LHCN-M2 (cell line): Measurements from ENCODE around the gene SULT1A1. TPM values are rescaled to one million over a fixed set of nuclear protein-coding genes. Genes with fewer than 3 reads are reported as not detected.
"Not testable (repeated sequence)": the region's sequence is repeated elsewhere in the genome, so short reads cannot be mapped to it uniquely, and the experiment has no call there.

Experiments used
- DNase-seq: peaks from one replicate; pipeline ENCODE4 v3.0.0-alpha.2; 2012; ENCODE audit warnings: low read depth
- total RNA-seq: library from RNA; depleted of rRNA; stranded (reverse); fragments of >200 nt; gene quantifications from 2 replicates; pipeline ENCODE4 v1.2.3, GENCODE V29; 2014

The SULT1A1 gene
- total RNA-seq, 1 experiment from 2014 or later, result 3.3 TPM

DNA sequence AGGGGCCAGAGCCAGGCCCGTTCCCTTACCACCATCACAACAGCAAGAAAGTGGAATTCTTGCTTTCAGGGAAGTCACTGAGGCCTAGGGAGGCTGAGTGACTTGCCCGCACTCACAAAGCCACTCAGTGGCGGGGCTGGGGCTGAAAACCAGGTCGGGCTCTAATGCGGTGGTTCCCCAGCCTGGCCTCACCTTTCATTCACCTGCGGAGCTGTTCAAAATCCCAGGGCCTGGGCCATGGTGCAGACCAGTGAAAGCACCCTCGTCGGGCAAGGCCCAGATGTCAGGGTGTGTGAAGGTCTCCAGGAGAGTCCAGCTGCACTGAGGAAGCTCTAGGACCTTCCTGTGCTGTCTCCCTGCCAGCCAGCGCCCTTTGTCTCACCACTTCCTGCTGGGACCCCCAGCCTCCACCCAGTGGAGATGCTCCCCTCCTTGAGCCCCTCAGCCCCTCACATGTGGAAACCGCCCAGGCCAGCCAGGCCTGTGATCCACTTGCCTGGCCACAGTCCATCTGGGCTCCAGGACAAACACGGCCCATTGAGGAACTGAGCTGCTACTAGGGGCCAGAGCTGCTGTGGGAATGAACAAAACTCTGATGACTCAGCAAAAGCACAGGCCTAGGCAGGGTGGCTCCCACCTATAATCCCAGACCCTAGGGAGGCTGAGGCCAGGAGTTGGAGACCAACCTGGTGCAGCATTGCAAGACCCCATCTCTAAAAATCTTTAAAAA is 812 bp downstream of the SULT1A1 start:
- DNase-seq, result not testable (repeated sequence)

DNA sequence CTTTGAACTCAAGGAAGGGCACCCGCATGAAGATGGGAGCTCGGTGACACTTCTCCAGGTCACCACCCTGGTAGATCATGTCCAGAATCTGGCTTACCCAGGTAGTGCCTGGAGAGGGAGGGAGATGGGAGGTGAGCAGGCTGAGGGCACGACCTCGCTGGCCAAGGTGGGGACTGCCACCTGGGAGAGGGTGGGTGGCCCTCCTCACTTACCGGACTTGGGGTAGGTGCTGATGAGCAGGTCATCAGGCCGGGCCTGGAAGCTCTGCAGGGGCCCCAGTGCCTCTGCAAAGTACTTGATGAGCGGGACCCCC is 1.4 kb downstream of the SULT1A1 start:
- not testable (repeated sequence) for DNase-seq

DNA sequence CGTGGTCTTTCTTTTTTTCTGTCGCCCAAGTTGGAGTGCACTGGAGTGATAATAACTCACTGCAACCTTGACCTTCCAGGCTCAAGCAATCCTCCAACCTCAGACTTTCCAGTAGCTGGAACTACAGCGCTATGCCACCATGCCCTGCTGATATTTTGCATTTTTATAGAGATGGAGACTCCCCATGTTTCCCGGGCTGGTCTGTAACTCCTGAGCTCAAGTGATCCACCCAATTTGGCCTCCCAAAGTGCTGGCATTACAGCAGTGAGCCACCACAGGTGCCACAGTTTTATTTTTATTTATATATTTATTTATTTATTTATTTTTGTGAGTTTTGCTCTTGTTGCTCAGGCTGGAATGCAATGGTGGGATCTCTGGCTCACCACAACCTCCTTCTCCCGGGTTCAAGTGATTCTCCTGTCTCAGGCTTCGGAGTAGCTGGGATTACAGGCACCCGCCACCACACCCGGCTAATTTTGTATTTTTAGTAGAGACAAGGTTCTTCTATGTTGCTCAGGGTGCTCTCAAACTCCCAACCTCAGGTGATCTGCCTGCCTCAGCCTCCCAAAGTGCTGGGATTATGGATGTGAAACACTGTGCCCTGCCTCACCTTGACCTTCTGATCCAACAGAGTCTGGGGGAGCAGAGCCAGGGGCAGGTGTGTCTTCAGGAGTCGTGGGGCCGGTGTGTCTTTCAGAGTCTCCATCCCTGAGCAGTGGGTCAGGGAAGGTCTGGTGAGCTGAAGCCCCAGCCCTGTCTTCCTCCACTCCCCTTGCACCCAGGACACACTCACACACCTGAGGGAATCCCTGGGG is 2.0 kb downstream of the SULT1A1 start:
- DNase-seq, result not testable (repeated sequence)

DNA sequence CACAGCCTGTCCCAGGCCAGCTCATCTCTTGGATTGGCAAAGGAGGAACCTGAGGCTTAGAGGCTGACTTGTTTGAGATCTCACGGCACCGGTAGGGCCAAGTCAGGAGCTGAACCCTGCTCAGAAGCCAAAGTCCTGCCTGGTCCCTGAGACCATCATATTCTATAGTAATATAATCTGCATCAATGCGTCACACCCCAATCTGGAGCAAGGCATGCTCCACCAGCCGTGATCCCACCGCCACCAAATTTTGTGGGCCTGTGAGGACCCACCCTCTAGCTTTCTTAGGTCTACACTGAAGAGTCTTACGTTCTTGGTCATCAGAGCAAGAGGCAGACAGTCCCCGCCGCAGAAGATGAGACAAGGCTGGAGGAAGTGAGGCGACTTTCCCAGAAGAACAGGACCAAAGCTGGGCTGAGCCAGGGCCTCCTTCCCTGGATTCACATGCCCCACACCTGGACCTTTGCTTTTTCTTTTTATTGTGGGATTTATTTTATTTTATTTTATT is 2.7 kb downstream of the SULT1A1 start:
- no peak for DNase-seq

DNA sequence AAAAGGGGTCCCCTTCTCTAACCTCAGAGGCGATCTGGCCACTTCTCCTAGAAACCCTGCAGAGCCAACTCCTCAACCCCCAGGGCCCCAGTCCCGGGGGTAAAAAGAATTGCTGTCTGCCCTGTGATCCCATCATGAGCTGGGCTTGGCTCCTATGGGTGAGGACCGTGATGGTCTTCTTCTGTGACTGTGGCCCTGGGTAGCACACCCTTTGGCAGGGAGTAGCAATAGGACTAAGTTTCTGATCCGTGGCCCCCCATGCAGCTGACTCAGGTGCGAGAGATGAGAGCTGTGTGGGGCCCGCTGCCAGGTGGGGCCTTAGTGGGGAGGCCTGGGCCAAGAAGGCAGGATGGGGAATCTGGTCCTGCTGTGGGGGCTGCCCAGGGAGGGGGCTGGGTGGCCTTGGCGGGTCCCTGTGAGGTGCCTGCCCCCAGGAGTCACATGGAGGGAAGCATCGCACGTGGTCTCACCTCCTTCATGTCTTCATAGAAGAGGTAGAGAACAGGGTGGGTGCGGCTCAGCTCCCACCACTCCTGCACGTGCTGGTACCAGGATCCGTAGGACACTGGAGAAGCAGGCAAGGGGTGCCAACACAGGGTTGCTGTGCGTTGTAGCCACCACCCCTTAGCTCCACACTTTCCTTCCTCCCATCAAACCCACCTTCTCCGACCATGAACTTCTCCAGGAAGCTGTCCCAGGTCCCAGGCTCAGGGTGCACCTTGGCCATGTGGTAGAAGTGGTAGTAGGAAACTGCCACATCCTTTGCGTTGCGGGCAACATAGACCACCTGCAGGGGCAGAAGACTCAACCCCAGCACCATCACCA is 3.3 kb downstream of the SULT1A1 start:
- DNase-seq, result no peak

DNA sequence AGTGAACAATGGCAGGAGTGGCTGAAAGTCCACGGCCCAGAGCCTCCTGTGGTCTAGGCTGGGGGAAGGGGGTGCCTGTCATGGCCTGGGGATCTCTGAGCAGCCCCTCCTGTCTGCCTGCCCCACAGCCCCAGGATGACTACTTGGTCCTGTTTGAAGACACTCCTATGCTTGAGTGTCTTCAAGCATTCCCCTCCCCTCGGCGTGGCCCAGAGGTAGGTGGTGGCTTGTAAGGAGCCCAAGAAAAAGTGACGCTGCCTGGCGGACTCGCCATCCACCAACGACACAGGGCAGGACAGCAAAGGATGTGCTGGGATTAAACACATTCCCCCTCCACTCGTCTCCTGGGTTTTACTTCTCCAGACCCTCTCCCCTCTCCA is 5.7 kb downstream of the SULT1A1 start:
- no peak for DNase-seq

DNA sequence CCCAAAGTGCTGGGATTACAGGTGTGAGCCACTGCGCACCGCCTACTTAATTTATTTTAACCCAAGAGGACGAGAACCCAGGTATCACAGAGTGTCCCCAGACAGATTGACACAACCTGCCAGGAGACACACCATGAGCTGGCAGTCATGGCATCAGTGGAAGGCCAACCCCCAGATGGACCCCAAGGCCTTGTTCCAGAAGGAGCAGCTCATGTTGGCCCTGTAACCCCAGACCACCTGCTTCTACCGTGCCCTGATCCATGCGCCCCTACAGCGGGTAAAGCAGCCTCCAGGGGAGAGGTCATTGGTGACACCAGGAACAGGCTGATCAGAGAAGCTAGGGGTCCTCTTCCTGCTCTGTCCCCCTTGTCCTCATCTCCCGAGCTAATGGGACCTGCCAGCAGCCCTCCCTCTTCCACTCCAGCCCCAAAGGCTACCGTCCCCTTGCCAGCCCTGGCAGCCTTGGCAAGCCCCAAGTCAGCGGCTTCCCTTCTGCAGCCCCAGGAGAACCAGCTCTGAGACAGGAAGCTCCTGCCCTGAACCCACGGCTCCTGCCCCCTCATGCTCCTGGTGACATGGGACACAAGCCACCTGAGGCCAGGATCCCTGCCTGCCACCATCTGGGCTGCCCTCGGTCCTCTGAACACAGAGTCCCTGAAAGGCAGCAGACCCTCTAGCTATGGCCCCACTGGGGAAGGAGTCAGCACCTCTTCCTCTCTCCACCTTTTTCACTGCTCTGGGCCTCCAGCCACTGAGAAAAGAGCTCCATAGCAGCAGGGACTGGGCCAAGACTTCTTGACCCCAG is 6.3 kb downstream of the SULT1A1 start:
- DNase-seq, result no peak

DNA sequence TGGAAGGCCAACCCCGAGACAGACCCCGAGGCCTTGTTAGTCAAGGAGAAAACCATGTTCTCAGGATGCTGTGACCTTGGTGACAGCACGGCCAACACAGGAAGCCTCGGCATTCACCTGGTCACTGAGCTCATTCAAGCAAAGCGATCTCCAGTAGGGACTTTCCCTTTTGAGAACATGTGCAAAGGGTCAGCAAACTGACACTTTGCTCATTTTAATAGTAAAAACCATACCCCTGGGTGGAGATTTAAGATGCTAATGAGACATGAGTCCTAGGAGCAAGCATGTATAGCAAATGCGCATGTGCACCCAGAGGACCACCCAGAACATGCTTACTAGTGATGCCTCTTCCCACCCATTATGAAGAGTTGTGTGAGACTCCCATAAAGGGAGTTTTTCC is 7.3 kb downstream of the SULT1A1 start:
- DNase-seq, result no peak

DNA sequence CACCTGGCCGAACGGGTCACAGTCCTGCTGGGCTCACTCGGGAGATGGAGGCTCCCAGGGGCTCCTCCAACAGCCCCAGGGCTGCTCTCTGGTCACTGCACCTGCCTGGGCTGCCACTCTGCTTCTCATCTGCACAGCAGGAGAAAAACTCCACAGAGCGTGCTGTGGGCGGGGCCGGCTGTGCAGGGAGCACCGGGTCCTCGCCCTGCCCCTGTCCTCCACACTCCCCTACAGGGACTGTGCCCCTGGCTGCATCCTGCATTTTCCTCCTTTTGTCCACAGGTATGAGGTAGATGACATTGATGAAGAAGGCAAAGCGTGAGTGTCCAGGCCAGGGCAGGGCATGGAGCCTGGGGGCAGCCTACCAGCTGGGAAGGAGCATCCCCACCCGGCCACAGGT is 7.8 kb downstream of the SULT1A1 start:
- DNase-seq, result not testable (repeated sequence)

DNA sequence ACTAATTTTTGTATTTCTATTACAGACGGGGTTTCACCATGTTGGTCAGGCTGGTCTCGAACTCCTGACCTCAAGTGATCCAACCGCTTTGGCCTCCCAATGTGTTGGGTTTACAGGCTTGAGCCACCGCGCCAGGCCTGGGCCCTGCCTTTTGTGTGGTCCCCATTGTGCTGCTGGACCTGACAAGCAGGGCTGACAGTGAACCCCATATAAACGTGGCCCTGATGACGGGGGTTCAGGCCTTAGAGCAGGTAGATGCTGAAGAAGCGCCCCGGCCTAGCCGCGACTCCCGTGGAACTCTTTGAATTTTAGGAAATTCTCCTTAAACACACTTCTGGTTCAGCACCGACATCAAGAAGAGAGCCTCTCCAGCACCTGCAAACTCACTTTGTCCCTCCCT is 8.3 kb downstream of the SULT1A1 start:
- not testable (repeated sequence) for DNase-seq

DNA sequence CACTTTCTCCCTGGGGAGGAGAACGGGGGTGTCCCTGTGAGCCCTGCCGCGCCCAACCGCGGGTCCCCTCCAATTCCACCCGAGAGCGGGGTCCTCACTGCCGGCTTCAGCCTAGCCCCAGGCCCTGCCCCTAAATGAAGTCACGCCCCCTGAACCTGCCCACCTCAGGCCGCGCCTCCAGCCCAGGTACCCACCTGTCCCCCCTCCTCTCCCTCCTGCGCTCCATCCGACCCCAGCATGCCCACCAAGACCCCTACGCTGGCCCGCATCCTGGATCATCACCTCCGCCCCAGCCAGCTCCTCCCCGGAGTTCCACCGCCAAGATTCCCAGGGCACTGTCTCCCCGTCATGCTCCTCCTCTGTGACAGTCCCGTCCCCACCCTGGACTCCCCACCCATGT is 8.9 kb downstream of the SULT1A1 start:
- not testable (repeated sequence) for DNase-seq

DNA sequence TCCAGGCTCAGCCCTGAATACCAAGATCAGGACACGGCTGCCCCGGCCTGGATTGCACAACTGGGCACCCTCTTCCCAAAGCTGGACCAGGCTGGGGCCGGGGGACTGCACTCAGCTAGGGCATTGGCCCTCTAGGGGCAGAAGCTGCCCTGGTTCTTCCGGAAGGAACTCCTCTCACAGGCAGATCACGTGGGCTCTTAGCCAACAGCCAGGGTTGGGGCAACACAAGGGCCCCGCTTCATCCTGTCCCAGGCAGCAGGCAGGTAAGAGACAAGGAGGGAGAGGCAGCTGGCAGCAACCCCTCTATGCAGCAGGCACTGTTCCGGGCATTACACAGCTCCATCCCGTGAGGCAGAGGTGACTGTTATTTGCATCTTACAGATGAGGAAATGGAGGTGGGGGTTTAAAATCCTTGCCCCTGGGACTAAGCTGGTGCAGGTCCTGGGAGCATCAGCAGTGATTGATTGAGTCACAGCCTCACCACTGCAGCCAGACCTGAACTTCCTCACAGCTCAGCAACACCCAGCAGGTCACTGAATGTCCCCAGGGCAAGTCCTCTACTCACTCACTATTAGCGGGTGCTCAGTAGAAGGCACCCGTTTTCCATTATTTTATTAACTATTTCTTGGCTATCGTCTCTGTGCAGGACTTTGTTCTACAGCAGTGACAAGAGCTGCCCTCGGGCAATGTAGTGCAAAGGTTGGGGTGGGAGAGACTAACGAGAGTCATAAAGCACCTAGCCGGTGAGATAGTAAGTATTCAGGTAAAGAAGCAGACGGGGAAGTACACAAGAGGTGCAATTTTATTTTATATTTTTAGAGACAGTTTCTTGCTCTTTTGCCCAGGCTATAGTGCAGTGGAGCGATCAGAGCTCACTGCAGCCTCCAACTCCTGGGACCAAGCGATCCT is 10.2 kb downstream of the SULT1A1 start:
- not testable (repeated sequence) for DNase-seq

DNA sequence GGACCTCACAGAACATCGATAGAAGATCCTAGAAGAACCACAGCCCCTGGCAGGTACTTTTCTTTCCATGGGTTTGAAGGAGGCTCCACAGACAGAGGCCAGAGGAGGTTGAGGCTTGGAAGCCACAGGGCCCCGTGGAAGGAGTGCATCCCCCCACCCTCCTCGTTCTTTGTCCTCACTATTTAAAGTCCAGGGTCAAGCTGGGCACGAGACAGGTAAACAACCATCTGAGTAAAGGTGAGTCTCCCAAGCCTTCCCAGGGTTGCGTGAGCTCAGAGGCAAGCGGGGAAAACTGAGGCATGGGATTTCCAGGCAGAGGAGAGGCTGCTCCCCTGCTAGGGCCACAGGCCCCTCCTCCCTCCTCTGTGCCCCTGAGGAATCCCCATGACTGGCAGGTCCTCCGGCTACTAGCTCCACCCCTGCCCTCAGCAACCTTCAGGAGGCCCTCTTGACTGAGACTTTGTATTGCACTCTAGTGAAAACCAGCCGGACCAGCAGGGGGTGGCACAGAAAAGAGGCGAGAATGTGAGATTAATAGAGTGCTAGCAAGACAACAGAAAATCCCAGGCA is 12.1 kb downstream of the SULT1A1 start:
- DNase-seq, result no peak

DNA sequence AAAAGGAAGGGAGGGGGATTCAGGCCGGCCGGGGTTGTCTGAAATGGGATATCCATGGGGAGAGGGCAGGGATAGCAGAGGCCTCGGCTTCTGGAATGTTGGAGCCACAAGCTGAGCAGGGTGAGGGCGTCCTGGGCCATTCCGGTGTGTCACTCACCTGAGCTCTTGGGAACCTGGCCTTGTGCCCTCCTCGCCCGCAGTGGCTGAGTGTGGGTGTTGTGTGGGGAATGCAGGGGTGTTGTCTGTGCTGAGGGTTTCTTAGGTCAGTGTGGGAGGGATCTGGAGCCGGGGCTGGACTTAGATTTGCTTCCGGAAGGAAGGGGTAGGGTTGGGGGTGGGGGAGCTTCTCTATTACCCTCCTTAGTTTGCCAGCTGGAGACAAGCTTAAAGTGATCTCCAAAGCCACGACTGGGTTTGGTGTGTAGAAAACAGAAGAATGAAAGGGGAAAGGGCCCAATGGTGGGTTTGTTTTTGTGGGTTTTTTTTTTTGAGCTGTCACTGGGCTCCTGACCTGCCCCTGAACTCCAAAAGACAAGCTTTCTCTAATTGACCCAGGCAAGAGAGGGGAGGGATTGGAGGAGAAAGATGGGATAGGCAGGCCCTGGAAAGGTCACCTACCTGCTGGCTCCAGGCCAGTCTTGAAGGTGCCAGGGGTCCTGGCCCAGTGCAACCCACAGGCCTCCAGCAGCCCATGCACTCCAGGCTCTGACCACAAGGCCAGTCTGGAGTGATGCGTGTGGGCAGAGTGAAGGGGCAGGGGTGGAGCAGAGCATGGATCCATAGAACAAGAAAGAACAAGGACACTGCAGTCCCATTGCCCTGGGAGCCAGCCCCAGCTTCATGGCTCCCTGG is 12.8 kb downstream of the SULT1A1 start, which contains the start of gene SULT1A2:
SULT1A2 (minus strand) TSS at position 211 of the 852 bp plus-strand sequence. CDS start 1,120 bp downstream, outside the sequence.
- no peak for DNase-seq

DNA sequence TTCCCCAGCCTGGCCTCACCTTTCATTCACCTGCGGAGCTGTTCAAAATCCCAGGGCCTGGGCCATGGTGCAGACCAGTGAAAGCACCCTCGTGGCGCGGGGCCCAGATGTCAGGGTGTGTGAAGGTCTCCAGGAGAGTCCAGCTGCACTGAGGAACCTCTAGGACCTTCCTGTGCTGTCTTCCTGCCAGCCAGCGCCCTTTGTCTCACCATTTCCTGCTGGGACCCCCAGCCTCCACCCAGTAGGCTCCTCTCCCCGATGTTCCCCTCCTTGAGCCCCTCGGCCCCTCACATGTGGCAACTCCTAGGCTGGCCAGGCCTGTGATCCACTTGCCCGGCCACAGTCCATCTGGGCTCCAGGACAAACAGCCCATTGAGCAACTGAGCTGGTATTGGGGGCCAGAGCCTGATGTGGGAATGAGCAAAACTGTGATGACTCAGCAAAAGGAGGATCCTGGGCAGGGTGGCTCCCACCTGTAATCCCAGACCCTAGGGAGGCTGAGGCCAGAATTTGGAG is 13.7 kb downstream of the SULT1A1 start:
- no peak for DNase-seq

DNA sequence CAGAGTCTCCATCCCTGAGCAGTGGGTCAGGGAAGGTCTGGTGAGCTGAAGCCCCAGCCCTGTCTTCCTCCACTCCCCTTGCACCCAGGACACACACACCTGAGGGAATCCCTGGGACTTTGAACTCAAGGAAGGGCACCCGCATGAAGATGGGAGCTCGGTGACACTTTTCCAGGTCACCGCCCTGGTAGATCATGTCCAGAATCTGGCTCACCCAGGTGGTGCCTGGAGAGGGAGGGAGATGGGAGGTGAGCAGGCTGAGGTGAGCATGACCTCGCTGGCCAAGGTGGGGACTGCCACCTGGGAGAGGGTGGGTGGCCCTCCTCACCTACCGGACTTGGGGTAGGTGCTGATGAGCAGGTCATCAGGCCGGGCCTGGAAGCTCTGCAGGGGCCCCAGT is 14.4 kb downstream of the SULT1A1 start:
- DNase-seq, result not testable (repeated sequence)

DNA sequence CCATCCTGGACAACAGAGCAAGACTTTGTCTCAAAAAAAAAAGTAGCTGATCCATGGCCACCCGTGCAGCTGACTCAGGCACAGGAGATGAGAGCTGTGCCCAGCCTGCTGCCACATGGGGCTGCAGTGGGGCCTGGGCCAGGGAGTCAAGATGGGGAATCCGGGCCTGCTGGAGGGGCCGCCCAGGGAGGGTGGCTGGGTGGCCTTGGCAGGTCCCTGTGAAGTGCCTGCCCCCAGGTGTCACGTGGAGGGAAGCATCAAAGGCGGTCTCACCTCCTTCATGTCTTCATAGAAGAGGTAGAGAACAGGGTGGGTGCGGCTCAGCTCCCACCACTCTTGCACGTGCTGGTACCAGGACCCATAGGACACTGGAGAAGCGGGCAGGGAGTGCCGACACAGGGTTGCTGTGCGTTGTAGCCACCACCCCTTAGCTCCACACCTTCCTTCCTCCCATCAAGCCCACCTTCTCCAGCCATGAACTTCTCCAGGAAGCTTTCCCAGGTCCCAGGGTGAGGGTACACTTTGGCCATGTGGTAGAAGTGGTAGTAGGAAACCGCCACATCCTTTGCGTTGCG is 16.8 kb downstream of the SULT1A1 start:
- DNase-seq, result no peak

DNA sequence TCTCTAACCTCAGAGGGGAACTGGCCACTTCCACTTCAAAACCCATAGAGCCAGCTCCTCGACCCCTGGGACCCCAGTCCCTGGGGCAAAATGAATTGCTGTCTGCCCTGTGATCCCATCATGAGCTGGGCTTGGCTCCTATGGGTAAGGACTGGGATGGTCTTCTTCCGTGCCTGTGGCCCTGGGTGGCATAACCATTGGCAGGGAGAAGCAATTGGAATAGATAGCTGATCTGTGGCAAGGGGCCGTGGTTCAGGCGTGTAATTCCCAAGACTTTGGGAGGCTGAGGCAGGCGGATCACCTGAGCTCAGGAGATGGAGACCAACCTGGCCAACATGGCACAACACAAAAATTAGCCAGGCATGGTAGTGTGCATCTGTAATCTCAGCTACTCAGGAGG is 17.3 kb downstream of the SULT1A1 start:
- no peak for DNase-seq
